HG02938 (cell line): ENCODE data around the gene CSTF1.

Experiments used
- ATAC-seq: cut with Tn5 transposase; IDR thresholded peaks from one replicate; pipeline ENCODE4 v1.9.1; 2021; ENCODE audit warnings: mild to moderate bottlenecking, moderate library complexity; ENCODE audit not compliant: unreplicated experiment

Gene CSTF1

GRCh38 chr20:56392132-56392880 is at the start of gene CSTF1, which contains the start of gene AURKA:
Gene CSTF1 (plus strand): TSS chr20:56392645. CDS start chr20:56395553, 2,908 bp downstream.
Gene AURKA (minus strand): TSS chr20:56392215. CDS start chr20:56388197, 4,018 bp downstream.
- peak; percentile 91 for ATAC-seq

GRCh38 chr20:56342783-56343182 is 49.7 kb upstream of the CSTF1 start:
- ATAC-seq: no peak

- ATAC-seq: peak; percentile 79
These were observed 48.5 kb upstream of the CSTF1 start for GRCh38 chr20:56343861-56344381.

- ATAC-seq: no peak
These were observed 46.5 kb upstream of the CSTF1 start for GRCh38 chr20:56345911-56346310.

GRCh38 chr20:56347628-56348304 is 44.7 kb upstream of the CSTF1 start:
- no peak for ATAC-seq

- no peak for ATAC-seq
These were observed 44.1 kb upstream of the CSTF1 start for GRCh38 chr20:56348305-56348693.

- ATAC-seq: no peak
These were observed 43.7 kb upstream of the CSTF1 start for GRCh38 chr20:56348746-56349145.

GRCh38 chr20:56350842-56351241 is 41.6 kb upstream of the CSTF1 start:
- ATAC-seq: no peak

- ATAC-seq: no peak
These were observed 39.9 kb upstream of the CSTF1 start for GRCh38 chr20:56352345-56353055.

GRCh38 chr20:56353356-56353755 is 39.1 kb upstream of the CSTF1 start:
- ATAC-seq: no peak

- ATAC-seq: no peak
These were observed 34.4 kb upstream of the CSTF1 start for GRCh38 chr20:56358070-56358469.

GRCh38 chr20:56358600-56359211 is 33.7 kb upstream of the CSTF1 start, which contains the start of gene FAM210B:
Gene FAM210B (plus strand): TSS chr20:56358974. CDS start chr20:56359006, 32 bp downstream.
- ATAC-seq: peak; percentile 94

- peak; percentile 30 for ATAC-seq
These were observed 33.0 kb upstream of the CSTF1 start for GRCh38 chr20:56359212-56360132.

GRCh38 chr20:56360133-56360907 is 32.1 kb upstream of the CSTF1 start:
- no peak for ATAC-seq

GRCh38 chr20:56360908-56361205 is 31.6 kb upstream of the CSTF1 start:
- no peak for ATAC-seq

- no peak for ATAC-seq
These were observed 30.5 kb upstream of the CSTF1 start for GRCh38 chr20:56361900-56362299.

GRCh38 chr20:56362833-56363413 is 29.5 kb upstream of the CSTF1 start:
- ATAC-seq: no peak

GRCh38 chr20:56363491-56363890 is 29.0 kb upstream of the CSTF1 start:
- ATAC-seq: no peak
